HG02885 (cell line): ENCODE results near the gene C19orf53.
A peak's percentile ranks its signal among the peaks of the same experiment; 100 is the strongest.
"Not testable (repeated sequence)": the region's sequence is repeated elsewhere in the genome, so short reads cannot be mapped to it uniquely, and the experiment has no call there.

Source experiments
- ATAC-seq: cut with Tn5 transposase; IDR thresholded peaks from one replicate; pipeline ENCODE4 v1.9.1; 2021; ENCODE audit warnings: mild to moderate bottlenecking; ENCODE audit not compliant: unreplicated experiment, poor library complexity

The C19orf53 gene

DNA sequence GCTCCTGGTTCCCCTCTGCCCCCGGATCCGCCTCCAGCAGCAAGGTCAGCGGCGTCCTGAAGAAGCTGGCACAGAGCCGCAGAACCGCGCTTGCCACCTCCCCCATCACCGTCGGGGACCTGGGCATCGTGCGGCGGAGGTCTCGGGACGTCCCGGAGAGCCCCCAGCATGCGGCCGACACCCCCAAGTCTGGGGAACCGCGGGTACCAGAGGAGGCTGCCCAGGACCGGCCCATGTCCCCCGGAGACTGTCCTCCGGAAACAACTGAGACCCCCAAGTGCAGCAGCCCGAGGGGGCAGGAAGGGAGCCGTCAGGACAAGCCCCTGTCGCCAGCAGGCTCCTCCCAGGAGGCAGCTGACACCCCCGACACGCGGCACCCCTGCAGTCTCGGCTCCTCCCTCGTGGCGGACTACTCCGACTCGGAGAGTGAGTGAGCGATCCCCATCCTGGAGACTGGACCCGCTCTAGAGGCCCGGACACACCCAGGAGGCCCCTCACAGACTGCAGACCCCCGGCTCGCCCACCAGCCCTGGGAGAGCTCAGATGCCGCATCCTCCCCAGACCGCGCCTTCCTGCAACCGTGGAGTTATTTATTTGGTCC is 11.5 kb upstream of the C19orf53 start:
- ATAC-seq: no peak

DNA sequence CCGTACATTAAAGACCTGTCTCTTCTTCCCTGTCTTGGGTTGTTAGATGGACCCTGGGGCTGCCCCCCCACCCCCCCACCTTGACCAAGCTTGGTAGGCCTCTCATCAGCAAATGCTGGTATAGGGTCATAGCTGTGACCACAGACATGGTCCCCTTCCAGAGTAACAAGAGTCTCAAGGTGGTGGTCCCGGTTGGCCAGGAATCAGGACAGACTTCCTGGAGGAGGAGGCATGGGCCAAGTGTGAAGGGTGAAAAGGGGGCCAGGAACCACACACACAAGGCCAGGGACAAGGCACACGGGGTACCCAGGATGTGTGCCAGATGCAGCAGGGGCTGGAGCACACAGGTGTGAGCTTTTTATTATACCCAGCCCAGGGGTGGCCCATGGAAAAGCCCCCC is 11.0 kb upstream of the C19orf53 start:
- no peak for ATAC-seq

DNA sequence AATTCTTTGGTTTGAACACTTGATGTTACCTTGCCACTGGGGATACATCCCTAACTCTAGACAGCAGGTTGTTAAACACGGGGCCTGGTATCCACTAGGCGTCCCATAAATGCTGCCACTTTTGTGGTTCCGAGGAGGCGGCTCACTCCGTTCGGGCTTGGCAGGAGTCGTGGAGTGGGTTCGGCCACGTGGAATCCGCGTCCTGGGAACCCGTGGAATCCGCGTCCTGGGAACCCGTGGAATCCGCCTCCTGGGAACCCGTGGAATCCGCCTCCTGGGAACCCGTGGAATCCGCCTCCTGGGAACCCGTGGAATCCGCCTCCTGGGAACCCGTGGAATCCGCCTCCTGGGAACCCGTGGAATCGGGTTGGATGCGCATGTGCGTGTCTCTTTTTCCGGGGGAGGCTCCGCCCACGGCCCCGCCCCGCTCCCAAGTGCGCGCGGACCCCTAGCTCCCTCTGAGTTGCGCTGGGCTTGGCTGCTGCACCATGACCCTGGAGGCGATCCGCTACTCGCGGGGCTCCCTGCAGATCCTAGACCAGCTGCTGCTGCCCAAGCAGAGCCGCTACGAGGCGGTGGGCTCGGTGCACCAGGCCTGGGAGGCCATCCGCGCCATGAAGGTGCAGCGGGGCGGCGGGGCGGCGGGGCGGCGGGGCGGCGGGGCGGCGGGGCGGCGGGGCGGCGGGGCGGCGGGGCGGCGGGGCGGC is 10.0 kb upstream of the C19orf53 start, which contains the start of gene MRI1:
Gene MRI1, plus strand, starts transcription at position 422 of the 707 bp plus-strand sequence. Its CDS starts 67 bp downstream, at position 489.
- ATAC-seq: peak; percentile 58

DNA sequence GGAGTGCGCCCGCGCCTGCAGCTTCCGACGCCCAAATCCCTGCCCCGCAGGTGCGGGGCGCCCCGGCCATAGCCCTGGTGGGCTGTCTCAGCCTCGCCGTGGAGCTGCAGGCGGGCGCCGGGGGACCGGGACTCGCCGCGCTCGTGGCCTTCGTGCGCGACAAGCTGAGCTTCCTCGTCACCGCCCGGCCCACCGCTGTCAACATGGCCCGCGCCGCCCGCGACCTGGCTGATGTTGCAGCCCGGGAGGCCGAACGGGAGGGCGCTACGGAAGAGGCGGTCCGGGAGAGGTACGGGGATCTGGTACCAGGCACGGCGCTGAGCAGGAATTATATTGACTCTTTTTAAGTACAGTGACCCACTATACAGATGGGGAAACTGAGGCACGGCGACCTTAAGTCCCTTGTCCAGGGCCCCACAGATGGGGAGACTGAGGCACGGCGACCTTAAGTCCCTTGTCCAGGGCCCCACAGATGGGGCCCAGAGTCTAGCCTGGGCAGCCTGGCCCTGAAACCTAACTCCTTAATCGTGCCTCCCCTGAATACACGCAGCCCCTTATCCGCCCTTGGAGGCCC is 9.3 kb upstream of the C19orf53 start:
- ATAC-seq: peak; percentile 14

DNA sequence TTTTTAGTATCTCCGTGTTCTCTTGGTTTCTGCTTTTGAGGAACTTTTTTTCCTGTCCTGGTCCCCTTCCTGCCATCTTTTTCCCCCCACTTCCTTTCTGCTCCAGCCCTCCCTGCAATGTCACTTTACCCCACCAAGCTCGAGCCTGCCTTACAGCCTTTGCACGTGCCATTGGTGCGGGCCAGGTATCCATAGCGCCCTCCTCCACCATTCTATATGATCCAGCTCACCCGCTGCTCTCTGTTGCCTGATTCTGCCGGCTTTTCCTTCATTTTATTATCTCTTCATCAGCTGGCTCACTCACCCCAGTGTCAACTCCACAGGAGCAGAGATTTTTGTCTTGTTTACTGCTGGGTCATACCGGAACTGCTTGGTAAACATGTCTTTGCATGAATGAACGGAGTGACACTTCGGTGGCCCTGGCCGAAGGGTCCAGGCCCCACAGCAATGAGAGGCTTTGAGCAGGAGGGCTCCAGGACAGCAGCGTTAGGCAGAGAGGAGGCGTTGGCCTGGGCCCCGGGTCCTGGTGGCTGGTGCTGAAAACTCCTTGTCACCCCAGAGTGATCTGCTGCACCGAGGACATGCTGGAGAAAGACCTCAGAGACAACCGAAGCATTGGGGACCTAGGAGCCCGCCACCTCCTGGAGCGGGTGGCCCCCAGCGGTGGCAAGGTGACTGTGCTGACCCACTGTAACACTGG is 8.7 kb upstream of the C19orf53 start:
- ATAC-seq: no peak

DNA sequence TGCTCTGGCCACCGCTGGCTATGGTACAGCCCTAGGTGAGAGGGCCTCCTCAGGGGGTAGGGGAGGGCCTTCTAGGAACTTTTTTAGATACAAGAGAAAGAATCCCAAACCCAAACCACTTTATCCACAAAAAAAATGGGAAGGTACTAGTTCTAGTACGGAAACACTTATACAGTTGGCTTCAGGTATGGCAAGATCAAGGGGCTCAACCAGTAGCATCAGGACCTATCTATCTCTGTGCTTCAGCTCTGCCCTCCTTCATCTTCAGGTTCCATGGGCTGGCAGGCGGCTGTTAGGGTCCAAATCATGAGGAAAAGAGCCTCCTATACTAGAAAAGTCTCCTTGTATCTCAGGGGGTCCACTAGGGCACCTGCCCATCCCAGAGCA is 8.2 kb upstream of the C19orf53 start:
- ATAC-seq: no peak

DNA sequence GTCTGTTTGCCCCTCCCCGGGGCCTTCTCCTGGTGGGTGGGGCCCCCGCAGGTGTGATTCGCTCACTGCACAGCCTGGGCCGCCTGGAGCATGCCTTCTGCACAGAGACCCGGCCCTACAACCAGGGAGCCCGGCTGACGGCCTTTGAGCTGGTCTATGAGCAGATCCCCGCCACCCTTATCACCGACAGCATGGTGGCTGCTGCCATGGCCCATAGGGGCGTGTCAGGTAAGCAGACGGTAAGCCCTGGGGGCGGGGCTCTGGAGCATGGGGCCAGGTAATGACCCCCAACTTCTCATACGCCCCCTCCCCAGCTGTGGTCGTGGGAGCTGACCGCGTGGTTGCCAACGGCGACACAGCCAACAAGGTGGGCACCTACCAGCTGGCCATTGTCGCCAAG is 5.7 kb upstream of the C19orf53 start:
- no peak for ATAC-seq

DNA sequence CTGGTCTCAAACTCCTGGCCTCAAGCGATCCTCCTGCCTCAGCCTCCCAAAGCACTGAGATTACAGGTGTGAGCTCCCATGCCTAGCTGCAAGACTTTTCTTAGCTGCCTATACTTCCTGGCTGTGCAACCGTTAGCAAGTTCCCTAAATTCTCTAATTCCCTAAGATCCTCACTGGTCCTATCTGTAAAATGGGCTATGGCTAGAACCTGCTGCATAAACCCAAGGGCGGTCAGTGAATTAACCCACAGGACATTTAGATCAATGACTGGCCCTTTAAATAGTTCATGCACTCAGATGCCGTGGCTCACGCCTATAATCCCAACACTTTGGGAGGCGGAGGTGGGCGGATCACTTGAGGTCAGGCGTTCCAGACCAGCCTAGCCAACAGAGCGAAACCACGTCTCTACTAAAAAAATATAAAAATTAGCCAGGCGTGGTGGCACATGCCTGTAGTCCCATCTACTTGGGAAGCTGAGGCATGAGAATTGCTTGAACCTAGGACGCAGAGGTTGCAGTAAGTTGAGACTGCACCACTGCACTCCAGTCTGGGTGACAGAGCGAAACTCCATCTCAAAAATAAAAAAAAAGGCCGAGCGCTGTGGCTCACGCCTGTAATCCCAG is 4.1 kb upstream of the C19orf53 start:
- no peak for ATAC-seq

DNA sequence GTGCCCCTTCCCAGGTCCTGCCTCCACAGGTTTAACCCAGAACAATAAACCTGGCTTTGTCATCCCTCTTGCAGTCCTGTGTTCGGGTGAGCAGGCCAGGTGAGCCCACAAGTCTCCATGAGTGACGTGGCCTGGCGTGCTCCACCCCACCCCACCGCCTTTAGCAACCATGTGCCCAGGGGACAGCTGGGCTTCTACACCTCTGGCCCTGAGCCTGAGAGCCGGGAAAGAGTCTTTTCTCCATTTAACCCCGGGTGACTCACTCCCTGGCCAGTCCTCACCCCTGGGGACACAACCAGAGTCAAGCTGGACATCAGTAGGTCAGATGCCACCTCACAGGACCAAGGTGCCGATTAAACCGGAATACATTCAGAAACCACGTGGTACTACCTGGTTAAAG is 4.1 kb downstream of the C19orf53 start:
- no peak for ATAC-seq

DNA sequence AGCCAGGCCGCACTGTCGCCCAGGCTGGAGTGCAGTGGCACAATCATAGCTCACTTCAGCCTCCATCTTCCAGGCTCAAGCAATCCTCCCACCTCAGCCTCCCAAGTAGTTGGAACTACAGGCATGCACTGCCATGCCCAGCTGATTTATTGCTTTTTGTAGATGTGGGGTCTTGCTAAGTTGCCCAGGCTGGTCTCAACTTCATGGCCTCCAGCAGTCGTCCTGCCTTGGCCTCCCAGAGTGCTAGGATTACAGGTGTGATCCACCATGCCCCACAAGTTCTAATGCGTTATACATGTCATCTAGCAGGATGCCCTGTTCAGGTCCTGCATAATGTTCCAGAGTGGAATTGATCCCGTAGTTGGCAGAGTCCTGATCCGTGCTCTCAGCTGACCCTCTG is 4.6 kb downstream of the C19orf53 start:
- ATAC-seq: no peak

DNA sequence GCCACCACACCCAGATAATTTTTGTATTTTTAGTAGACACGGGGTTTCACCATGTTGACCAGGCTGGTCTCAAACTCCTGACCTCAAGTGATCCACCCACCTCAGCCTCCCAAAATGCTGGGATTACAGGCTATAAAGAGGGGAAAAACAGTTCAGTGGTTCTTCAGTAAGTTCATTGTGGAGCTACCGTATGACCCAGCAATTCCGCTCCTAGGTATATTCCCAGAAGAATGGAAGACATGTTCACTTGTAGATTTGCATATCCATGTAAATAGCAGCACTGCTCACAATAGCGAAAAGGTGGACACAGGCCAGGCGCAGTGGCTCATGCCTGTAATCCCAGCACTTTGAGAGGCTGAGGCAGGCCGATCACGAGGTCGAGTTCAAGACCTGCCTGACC is 5.5 kb downstream of the C19orf53 start:
- not testable (repeated sequence) for ATAC-seq

DNA sequence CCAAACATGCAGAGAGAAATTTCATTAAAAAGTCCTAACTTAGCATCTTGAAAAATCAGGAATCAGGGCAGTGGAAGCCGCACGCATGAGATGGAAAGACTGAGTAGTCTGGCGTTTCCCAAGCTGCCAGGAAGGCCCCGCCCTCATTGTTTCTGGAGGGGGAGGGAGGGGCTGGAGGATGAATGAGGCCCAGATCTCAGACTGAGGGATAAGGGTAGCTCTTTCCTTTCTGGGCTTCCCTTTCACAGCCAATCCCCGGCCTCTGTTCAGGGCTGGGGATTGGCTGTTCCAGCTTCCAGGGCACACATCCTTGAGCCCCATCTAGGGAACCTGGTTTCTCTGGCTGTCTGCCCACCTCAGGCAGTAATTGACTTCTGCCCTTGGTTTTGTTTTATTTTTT is 7.3 kb downstream of the C19orf53 start:
- no peak for ATAC-seq

DNA sequence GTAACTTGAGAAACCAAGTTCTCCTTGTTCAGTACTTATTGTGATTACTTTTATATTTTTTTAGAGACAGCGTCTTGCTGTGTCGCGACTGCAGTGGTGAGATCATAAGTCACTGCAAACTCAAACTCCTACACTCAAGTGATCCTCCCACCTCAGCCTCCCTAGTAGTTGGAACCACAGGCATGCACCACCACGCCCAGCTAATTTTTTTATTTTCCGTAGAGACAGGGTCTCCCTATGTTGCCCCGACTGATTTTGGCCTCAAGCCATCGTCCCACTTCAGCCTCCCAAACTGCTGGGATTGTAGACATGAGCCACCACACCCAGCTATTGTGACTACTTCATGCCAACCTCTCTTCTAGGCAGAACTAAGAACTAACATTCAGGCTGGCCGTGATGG is 8.3 kb downstream of the C19orf53 start:
- ATAC-seq: no peak

DNA sequence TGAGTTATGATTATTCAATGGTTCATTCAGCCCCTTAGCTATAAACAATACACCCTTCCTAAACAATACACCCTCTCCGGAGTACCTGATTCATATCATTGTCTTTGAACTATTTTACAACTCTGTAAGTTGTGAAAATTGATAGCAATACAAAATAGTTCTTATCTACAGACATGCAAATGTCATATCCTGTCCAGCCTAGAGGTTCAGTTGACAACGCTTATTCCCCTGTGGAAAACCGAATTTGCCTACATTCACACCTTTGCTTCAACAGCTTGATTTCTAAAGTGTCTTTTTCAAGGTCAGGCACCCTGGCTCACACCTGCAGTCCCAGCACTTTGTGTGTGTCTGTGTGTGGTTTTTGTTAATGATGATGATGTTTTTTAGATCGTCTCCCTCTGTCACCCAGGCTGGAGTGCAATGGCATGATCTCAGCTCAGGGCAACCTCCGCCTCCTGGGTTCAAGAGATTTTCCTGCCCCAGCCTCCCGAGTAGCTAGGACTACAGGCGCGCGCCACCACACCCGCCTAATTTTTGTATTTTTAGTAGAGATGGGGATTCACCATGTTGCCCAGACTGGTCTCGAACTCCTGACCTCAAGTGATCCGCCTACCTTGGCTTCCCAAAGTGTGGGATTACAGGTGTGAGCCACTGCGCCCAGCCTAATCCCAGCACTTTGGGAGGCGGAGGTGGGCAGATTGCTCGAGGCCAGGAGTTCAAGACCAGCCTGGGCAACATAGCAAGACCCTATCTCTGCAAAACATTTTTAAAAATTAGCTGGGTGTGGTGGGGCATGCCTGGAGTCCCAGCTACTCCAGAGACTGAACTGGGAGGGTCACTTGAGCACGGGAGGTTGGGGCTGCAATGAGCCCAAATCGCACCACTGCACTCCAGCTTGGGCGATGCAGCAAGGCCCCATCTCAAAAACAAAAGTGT is 9.6 kb downstream of the C19orf53 start:
- ATAC-seq: no peak

DNA sequence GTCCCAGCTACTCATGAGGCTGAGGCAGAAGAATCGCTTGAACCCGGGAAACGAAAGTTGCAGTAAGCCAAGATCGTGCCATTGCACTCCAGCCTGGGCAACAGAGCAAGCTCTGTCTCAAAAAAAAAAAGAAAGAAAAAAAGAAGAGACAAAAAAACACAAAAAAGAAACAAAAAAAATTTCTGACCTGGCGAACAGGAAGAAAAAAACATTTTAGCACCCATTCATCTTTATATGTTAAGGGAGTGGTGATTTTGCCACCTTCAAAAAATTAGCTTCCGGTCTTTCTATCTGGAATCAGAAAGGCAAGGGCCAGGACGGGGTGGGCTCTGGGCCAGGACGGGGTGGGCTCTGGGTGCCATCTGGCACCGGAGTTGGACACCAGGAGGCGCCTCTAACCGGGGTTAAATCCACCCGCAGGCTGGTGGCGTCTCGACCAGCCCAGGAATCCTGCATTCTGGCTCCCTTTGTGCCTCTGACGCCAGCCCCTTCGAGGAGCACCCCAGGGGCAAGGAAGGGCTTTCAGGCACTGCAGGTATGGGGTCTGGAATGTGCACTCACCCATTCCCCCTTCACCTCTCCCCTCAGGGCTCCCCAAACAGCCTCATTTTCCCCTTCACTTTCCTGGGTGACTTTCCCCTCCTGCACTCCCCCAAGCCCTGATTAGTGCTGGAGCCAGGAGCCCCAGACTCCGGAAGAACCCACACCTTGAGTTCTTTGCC is 10.6 kb downstream of the C19orf53 start:
- ATAC-seq: no peak

DNA sequence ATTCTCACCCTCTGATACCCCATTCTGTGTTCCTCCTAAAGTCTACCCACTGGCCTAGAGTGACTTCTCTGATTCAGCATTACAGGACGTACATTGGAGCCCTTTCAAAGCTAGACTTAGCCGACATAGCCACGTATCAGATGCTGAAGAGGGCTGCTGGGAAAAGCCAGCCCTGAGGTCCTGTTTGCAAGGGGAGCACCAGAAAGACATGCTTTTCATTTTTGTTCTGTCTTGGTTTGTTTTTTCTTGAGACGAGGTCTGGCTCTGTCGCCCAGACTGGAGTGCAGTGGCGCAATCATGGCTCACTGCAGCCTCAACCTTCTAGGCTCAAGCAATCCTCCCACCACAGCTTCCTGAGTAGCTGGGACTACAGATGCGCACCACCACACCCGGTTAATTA is 14.7 kb downstream of the C19orf53 start:
- ATAC-seq: no peak

DNA sequence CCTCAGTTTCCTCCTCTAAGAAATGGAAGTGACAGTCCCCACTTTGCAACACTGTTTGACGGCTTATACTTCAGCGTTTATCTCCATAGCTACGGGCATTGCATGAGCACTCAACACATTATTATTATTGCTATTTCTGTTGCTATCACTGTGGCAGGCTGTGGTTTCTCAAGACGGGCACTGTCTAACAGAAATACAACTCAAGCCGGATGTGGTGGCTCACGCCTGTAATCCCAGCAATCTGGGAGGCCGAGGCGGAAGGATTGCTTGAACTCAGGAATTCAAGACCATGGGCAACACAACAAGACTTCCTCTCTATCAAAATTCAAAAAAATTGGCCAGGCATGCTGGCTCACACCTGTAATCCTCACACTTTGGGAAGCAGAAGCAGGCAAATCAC is 16.1 kb downstream of the C19orf53 start:
- no peak for ATAC-seq

DNA sequence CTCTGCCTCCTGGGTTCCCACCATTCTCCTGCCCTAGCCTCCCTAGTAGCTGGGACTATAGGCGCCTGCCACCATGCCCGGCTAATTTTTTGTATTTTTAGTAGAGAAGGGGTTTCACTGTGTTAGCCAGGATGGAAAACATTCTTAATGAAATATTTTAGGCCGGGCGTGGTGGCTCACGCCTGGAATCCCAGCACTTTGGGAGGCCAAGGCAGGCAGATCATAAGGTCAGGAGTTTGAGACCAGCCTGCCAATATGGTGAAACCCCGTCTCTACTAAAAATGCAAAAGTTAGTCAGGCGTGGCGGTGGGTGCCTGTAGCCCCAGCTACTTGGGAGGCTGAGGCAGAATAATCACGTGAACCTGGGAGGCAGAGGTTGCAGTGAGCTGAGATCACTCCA is 19.1 kb downstream of the C19orf53 start:
- not testable (repeated sequence) for ATAC-seq

DNA sequence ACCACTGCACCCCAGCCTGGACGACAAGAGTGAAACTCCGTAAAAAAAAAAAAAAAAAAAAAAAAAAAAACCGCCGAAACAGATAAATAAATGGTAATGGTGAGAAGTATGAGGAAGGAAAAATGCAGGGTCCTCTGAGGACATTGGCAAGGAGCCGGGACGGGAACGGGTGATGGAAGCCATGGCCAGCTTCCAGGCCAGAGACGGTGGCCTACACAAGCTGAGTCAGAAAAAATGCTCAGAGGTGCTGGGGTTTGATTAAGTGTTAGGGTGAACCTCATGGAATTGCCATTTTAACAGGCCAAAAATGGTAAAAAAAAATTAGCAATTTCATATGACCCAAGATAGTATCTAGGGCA is 20.1 kb downstream of the C19orf53 start:
- ATAC-seq: no peak
